GM12801 (cell line): ENCODE results near the gene CIRBP.

Source experiments
- TF ChIP-seq, protein P1 (sequence below): IDR thresholded peaks from one replicate; pipeline ENCODE4 v1.5.1; 2011; ENCODE audit warnings: control low read depth; ENCODE audit not compliant: insufficient read length; ENCODE audit errors: extremely low read depth

Gene CIRBP

DNA sequence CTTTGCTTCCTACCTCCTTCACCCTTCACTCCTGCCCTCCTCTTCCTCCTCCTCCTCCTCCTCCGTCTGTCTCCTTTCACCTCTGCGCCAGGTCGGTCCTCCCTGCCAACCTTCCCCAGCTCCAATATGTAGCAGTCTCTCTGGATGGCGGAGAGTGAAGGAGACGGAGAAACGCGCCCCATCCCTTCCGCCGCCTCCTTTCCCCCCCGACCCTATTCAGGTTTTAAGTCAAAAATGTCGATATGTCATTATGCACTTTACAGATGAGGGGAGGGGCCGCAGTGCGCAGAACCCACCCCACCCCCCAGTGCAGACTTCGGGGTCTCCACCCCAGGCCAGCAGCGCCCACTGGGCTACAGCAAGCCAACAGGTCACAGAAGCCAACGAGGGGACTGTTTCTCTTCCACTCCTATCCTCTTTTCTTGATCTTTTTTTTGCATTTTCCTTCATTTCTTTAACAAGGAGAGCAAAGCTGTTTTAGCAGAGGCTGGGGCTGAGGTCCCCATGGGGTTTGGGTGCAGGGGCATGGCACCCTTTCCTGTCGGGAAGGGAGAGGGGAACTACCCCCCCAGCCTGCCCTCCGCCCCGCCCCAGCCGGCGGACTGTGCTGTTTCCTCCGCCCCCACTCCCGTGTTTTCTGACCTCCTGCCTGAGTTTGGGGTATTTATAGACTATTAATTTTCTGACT, 11.5 kb upstream of the CIRBP start:
- TF ChIP-seq, protein P1, sequence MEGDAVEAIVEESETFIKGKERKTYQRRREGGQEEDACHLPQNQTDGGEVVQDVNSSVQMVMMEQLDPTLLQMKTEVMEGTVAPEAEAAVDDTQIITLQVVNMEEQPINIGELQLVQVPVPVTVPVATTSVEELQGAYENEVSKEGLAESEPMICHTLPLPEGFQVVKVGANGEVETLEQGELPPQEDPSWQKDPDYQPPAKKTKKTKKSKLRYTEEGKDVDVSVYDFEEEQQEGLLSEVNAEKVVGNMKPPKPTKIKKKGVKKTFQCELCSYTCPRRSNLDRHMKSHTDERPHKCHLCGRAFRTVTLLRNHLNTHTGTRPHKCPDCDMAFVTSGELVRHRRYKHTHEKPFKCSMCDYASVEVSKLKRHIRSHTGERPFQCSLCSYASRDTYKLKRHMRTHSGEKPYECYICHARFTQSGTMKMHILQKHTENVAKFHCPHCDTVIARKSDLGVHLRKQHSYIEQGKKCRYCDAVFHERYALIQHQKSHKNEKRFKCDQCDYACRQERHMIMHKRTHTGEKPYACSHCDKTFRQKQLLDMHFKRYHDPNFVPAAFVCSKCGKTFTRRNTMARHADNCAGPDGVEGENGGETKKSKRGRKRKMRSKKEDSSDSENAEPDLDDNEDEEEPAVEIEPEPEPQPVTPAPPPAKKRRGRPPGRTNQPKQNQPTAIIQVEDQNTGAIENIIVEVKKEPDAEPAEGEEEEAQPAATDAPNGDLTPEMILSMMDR, result no peak

DNA sequence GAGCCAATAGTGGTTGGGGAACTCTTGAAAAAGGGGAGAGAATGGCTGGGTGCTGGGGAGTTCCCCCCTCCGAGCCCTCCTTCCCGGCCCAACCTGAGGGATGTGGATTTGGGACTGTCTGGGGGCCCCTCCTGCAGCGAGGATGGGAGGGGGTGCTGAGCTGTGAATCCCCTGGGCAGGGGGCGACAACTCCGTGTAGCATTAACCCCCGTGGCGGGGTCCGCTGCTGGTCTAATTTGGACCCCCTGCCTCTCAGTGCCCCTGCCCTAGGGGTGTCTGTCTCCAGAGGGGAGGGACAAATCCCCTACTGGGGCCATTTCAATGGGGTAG, 11.0 kb upstream of the CIRBP start:
- TF ChIP-seq, protein P1, result no peak

DNA sequence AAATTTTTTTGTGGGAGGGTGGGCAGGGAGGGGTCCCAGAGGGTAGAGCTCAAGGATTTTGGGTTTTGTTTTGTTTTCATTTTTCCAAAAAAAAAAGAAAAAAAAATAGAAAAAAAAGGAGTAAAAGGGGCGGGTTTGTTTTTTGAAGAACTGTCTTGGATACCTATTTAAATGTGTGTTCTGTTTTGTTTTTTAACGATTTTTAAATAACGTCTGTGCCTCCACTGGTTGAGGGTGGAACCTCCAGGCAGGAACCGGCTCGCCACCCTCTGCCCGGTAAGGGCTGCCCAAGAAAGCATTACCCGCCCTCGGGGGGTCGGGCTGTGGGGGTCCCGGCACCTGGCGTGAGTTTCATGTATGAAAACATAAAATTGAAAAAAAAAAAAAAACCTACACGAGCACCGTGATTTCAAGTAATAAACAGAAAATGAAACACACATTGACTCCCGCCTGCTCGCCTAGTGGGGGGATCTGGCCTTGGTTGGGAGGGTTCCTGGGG, 10.4 kb upstream of the CIRBP start:
- TF ChIP-seq, protein P1, result no peak

DNA sequence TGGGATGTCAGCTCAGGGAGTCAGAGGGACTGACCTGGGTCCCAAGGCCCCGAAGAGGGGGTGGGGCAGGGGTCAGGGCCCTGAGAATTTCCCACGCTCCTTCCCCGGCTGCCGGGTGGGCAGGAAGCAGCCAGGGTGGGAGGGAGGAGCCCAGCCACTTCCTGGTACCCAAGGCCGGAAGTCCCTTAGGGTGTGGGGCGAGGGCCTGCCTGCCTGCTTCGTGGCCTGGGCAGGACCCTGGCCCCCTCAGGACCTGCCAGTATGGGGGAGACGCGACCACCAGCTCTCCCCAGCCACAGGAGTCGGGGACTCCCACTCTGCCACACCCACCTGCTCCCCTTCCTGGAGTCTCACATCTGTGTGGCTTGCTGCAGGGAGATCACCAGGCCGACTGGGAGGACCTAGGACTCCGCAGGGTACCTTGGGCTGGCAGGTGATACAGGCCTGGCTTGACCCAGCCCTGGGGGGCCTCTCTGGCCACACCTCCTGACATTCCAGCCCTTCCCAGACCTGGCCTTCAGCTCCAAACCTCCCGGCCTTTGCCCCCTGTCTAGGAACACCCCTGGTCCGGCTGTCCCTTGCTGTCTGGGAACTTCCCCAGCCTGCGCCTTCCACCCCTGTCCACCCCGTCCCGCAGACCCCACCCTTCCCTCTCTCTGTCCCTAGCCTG, 9.8 kb upstream of the CIRBP start:
- TF ChIP-seq, protein P1, result no peak

DNA sequence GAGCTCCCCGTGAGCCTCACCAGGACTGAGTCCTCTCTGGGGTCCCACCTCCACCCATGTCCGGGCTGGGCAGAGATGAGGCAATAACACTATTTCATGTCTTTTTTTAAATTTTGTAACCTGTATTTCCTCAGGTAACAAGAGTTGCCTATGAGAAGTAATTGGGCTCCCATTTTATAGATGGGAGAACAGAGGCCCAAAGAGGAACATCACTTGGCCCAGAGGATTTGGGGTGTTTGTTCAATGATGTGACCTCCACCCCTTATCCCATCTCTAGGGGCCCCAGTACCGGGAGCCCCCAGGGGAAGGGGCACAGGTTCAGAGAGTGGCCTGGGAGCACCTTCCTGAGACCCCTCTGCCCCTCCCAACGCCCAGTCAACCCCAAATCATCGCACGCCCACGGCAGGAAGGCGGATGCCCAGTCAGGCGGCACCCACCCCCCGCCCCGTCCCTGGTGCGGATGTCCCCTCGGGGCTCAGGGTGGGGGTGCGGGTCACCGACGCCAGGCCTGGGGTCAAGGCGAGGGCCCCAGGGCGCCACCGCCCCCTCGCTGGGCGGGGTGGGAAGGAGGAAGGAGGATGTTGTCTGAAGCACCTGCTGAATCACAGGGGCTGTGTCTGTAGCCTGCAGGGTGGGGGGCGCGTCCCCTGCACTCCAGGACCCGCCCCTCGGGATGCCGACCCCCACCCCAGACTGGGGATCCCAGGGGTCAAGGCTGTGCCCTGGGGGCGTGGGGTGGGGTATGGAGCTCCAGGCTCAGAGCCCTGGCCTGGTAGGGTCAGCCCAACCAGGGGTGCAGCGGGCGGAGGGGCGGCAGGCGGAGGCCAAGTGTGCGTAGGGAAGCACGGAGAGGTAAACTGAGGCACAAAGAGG, 9.0 kb upstream of the CIRBP start:
- TF ChIP-seq, protein P1, result no peak

DNA sequence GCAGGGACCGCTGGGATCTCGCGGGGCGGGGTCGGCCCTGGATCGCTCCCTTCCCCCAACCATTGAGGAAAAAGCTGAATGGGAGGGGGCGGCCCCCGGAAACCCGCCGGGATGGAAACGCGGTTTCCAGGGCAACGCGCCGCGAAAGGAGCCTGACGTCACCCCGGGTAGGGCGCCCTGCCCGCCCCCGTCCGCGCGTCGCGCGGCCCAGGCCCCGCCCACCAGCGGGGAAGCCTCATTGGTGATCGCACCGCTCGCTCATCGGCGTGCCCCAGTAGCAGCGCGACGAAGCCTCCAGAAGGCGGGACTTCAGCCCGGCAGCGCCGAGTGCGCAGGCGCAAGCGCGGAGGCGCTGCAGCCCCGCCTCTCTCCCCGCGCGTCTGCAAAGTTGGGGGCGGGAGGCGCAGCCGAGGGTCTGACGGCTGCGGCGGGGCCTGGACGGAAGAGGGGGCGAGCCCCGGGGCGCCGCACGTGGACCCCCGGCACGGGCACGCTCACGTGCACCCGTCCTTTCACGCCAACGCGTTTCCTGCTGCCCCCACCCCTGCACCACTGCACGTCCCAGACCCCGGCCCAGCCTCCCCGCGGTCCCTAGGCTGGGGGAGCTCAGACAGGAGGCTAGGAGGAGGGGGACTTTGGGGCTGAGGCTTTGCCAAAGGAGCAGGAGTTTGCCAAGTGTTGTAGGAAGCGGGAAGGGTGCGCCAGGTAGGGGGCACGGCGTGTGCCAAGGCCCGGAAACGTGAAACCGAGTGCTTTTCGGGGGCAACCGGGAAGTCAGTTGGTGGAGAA, 8.2 kb upstream of the CIRBP start:
- TF ChIP-seq, protein P1, result no peak

DNA sequence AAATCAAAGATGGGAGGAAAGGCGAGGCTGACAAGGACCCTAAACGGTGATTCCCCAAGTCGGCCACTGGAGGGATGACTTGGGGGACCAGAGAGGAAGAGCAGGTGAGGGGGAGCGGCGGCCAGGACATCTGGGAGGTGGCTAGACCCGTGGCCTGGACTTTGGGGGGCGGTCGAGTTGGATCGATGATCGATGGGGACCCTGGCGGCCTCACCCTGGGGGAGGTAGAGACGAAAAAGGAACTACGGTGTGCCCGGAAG, 7.7 kb upstream of the CIRBP start:
- TF ChIP-seq, protein P1, result no peak
